ENCODE results near the gene HOXC11.

The HOXC11 gene

GRCh38 chr12:53983950-53984572 lies 11.1 kb downstream of the HOXC11 start:
- Histone ChIP-seq H3K4me3 (ENCODE audit: low read length) (no peak overlapping the region), H3K36me3 (ENCODE audit: insufficient read depth, low read length) (no peaks in the 10 kb centered on the region), H3K27me3 (ENCODE audit: insufficient read depth, low read length) (peaks cover 100% of the 10 kb centered on the region), H3K9me3 (ENCODE audit: insufficient read depth, low read depth, low read length) (no peaks in the 10 kb centered on the region), H3K27ac (ENCODE audit: low read depth, low read length) (no peak overlapping the region), H3K4me1 (ENCODE audit: insufficient read depth, low read length) (no peaks in the 10 kb centered on the region), H3K9ac (ENCODE audit: low read depth, low read length) (no peak overlapping the region)
- WGBS: 33% methylated on average over 28 of the region's 30 CpGs

- Histone ChIP-seq H3K4me3 (ENCODE audit: low read length) (no peak within 1 kb of the TSS), H3K36me3 (ENCODE audit: insufficient read depth, low read length) (no peaks in the 10 kb centered on the region), H3K9ac (ENCODE audit: low read depth, low read length) (no peak within 1 kb of the TSS), H3K9me3 (ENCODE audit: insufficient read depth, low read depth, low read length) (no peaks in the 10 kb centered on the region), H3K27ac (ENCODE audit: low read depth, low read length) (no peak within 1 kb of the TSS), H3K27me3 (ENCODE audit: insufficient read depth, low read length) (peaks cover 100% of the 10 kb centered on the region), H3K4me1 (ENCODE audit: insufficient read depth, low read length) (no peaks in the 10 kb centered on the region)
- 40% methylated on average over 55 of the region's 55 CpGs for WGBS
Observed at GRCh38 chr12:53984901-53985691, 12.2 kb downstream of the HOXC11 start, which contains the start of gene HOXC10. HOXC10 (plus strand) TSS chr12:53985146; CDS start chr12:53985260, 114 bp downstream.

GRCh38 chr12:53985692-53985993 lies 12.7 kb downstream of the HOXC11 start:
- H3K9me3 ChIP-seq (ENCODE audit: insufficient read depth, low read depth, low read length): no peaks in the 10 kb centered on the region
- no peak overlapping the region for H3K9ac ChIP-seq (ENCODE audit: low read depth, low read length)
- 61% methylated on average over 21 of the region's 21 CpGs for WGBS
- H3K36me3 ChIP-seq (ENCODE audit: insufficient read depth, low read length): no peaks in the 10 kb centered on the region
- H3K4me1 ChIP-seq (ENCODE audit: insufficient read depth, low read length): no peaks in the 10 kb centered on the region
- peaks cover 100% of the 10 kb centered on the region for H3K27me3 ChIP-seq (ENCODE audit: insufficient read depth, low read length)
- H3K27ac ChIP-seq (ENCODE audit: low read depth, low read length): no peak overlapping the region
- no peak overlapping the region for H3K4me3 ChIP-seq (ENCODE audit: low read length)

- H3K9me3 ChIP-seq (ENCODE audit: insufficient read depth, low read depth, low read length): no peaks in the 10 kb centered on the region
- no peak overlapping the region for H3K4me3 ChIP-seq (ENCODE audit: low read length)
- no peaks in the 10 kb centered on the region for H3K4me1 ChIP-seq (ENCODE audit: insufficient read depth, low read length)
- WGBS: 20% methylated on average over 49 of the region's 50 CpGs
- H3K27ac ChIP-seq (ENCODE audit: low read depth, low read length): no peak overlapping the region
- no peak overlapping the region for H3K9ac ChIP-seq (ENCODE audit: low read depth, low read length)
- H3K36me3 ChIP-seq (ENCODE audit: insufficient read depth, low read length): no peaks in the 10 kb centered on the region
- peaks cover 100% of the 10 kb centered on the region for H3K27me3 ChIP-seq (ENCODE audit: insufficient read depth, low read length)
Observed at GRCh38 chr12:53985994-53986685, 13.2 kb downstream of the HOXC11 start.

- no peak overlapping the region for H3K9ac ChIP-seq (ENCODE audit: low read depth, low read length)
- no peaks in the 10 kb centered on the region for H3K4me1 ChIP-seq (ENCODE audit: insufficient read depth, low read length)
- no peak overlapping the region for H3K27ac ChIP-seq (ENCODE audit: low read depth, low read length)
- H3K9me3 ChIP-seq (ENCODE audit: insufficient read depth, low read depth, low read length): no peaks in the 10 kb centered on the region
- no peaks in the 10 kb centered on the region for H3K36me3 ChIP-seq (ENCODE audit: insufficient read depth, low read length)
- no peak overlapping the region for H3K4me3 ChIP-seq (ENCODE audit: low read length)
- WGBS: 62% methylated on average over 18 of the region's 21 CpGs
- peaks cover 100% of the 10 kb centered on the region for H3K27me3 ChIP-seq (ENCODE audit: insufficient read depth, low read length)
Observed at GRCh38 chr12:53986686-53987483, 14.0 kb downstream of the HOXC11 start.

- Histone ChIP-seq H3K27ac (ENCODE audit: low read depth, low read length) (no peak overlapping the region), H3K4me3 (ENCODE audit: low read length) (no peak overlapping the region), H3K9me3 (ENCODE audit: insufficient read depth, low read depth, low read length) (no peaks in the 10 kb centered on the region), H3K9ac (ENCODE audit: low read depth, low read length) (no peak overlapping the region), H3K27me3 (ENCODE audit: insufficient read depth, low read length) (peaks cover 100% of the 10 kb centered on the region), H3K4me1 (ENCODE audit: insufficient read depth, low read length) (no peaks in the 10 kb centered on the region), H3K36me3 (ENCODE audit: insufficient read depth, low read length) (no peaks in the 10 kb centered on the region)
- 26% methylated on average over 4 of the region's 4 CpGs for WGBS
Observed at GRCh38 chr12:53987787-53988230, 14.9 kb downstream of the HOXC11 start.

- 27% methylated on average over 5 of the region's 5 CpGs for WGBS
- H3K36me3 ChIP-seq (ENCODE audit: insufficient read depth, low read length): no peaks in the 10 kb centered on the region
- no peaks in the 10 kb centered on the region for H3K4me1 ChIP-seq (ENCODE audit: insufficient read depth, low read length)
- H3K9ac ChIP-seq (ENCODE audit: low read depth, low read length): no peak overlapping the region
- no peak overlapping the region for H3K4me3 ChIP-seq (ENCODE audit: low read length)
- no peak overlapping the region for H3K27ac ChIP-seq (ENCODE audit: low read depth, low read length)
- no peaks in the 10 kb centered on the region for H3K9me3 ChIP-seq (ENCODE audit: insufficient read depth, low read depth, low read length)
- H3K27me3 ChIP-seq (ENCODE audit: insufficient read depth, low read length): peaks cover 100% of the 10 kb centered on the region
Observed at GRCh38 chr12:53988541-53989226, 15.8 kb downstream of the HOXC11 start.

GRCh38 chr12:53989227-53990113 lies 16.5 kb downstream of the HOXC11 start:
- WGBS: 20% methylated on average over 25 of the region's 28 CpGs
- H3K9ac ChIP-seq (ENCODE audit: low read depth, low read length): no peak overlapping the region
- H3K27me3 ChIP-seq (ENCODE audit: insufficient read depth, low read length): peaks cover 100% of the 10 kb centered on the region
- H3K36me3 ChIP-seq (ENCODE audit: insufficient read depth, low read length): no peaks in the 10 kb centered on the region
- H3K9me3 ChIP-seq (ENCODE audit: insufficient read depth, low read depth, low read length): no peaks in the 10 kb centered on the region
- no peak overlapping the region for H3K27ac ChIP-seq (ENCODE audit: low read depth, low read length)
- H3K4me1 ChIP-seq (ENCODE audit: insufficient read depth, low read length): no peaks in the 10 kb centered on the region
- H3K4me3 ChIP-seq (ENCODE audit: low read length): no peak overlapping the region

- Histone ChIP-seq H3K4me1 (ENCODE audit: insufficient read depth, low read length) (no peaks in the 10 kb centered on the region), H3K27ac (ENCODE audit: low read depth, low read length) (no peak overlapping the region), H3K27me3 (ENCODE audit: insufficient read depth, low read length) (peaks cover 100% of the 10 kb centered on the region), H3K9me3 (ENCODE audit: insufficient read depth, low read depth, low read length) (no peaks in the 10 kb centered on the region), H3K4me3 (ENCODE audit: low read length) (no peak overlapping the region), H3K9ac (ENCODE audit: low read depth, low read length) (no peak overlapping the region), H3K36me3 (ENCODE audit: insufficient read depth, low read length) (no peaks in the 10 kb centered on the region)
- WGBS: 28% methylated on average over 27 of the region's 27 CpGs
Observed at GRCh38 chr12:53990311-53991076, 17.6 kb downstream of the HOXC11 start.

Measured in HUES64 (cell line).